ENCODE results near the gene SLC25A52.
"Not testable (repeated sequence)": the region's sequence is repeated elsewhere in the genome, so short reads cannot be mapped to it uniquely, and the experiment has no call there.

Gene SLC25A52

DNA sequence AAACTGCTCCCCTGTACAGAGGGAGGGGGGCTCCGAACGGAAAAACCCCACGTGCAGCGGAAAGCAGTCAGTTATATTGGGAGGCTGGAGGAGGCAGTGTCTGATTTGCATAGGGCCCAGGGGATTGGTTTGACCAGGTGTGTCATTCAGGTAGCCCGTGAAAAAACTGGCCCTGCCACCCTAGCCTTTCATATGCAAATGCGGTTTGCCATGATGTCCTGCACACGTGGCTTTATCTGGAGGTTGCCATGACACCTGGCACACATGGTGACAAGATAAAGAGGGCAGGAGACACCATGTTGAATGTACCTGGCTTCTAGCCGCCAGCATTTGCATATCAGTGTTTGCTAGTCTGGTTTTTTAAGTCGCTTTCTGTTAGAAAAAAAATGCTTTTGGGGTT, 20.5 kb downstream of the SLC25A52 start:
- DNase-seq (ENCODE audit: low read depth in 2 of 2) = no peak

DNA sequence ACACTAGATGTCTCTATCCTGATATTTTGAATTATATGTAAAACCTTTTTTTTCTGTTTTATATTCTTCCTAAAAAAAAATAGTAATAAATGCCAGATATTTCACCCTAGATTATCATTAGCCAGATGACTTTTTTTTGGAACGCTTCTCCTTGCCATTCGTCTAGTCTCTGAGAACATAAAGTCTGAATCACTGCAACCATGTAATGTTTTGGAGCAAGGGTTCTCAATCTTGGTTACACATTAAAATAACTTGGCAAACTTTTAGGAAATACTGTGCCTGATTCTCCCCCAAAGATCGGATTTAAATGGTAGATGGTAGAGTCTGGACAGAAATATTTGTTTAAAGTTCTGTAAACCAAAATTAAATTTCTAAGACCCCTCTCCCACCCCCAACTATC, 21.0 kb downstream of the SLC25A52 start:
- DNase-seq (ENCODE audit: low read depth in 2 of 2) = no peak

DNA sequence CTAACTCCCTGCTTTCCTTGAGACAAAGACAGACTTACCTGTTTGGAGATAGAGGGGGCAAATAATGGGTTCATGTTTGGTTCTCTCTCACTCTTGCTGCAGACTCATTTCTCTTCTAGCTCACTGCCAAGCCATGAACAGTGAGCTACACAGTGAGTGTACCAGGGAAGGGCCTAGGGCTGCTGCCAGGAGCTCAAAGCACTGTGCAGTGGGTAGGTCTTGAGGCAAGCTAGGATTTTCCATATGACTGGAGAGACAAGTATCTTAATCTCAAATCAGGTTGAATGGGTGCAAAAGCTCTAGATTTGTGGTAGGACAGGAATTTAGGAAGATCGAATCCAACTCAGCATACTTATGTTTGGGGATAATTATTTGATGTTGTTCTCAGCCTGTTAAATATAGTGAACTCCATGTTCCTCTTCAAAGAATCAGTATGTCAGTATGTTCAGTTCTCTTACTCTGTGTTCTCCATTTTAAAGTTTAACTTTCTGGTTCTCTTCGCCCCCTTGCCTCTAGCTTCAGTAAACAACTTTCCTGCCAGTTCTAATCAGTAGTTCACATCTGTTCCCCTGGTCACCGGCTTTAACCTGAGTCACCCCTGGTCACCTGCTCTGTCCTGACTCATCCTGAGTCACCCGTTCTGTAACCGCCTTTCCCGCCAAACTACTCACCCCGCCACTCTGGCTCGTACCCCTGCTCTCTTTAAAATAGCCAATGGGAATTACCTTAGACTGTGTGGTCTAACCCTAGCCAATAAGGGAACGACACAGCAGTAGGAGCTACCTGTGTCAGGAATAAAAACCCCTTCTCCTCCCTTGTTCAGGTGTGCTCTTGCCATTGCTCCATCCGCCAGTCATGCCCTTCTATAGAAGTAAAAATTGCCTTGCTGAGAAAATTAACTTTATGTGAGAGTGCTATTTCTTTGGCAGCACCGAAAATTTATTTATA, 21.9 kb downstream of the SLC25A52 start:
- no peak for DNase-seq (ENCODE audit: low read depth in 2 of 2)

DNA sequence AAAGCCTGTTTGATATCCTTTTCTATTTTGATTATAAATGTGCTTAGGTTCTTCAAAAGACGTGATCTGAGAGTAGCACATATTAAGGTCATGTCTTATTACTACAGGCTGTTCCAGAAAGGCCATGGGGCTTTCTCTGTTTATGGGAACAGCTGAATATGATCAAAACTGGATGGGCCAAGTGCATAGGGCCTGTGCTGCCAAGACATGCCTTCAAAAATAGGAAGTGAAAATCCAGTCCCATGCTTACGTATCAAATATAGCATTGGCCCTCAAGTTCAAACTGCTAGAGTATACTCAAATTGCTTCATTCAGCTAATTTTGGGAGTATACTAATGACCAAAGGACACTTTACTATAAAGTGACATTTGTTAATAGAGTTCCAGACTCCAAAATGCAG, 24.1 kb downstream of the SLC25A52 start:
- no peak for DNase-seq (ENCODE audit: low read depth in 2 of 2)

DNA sequence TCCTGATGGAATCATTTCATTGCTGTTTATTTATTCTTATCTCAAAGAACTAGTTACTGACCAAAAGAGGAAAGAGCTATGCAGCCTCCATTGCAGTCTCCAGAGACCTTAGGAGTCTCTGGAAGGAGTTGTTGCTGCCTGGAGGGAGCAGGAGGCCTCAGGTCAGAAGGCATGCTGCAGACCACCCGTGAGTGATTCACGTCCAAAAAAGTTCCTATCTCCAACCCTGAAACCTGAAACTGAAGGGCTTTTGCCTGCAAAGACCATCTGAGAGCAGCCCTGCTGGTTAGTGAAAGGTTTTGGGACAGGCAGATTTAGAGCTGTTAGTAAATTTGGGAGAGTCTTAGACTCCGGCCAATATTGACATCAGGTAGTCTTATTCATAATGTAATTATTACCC, 29.1 kb downstream of the SLC25A52 start:
- no peak for DNase-seq (ENCODE audit: low read depth in 2 of 2)

DNA sequence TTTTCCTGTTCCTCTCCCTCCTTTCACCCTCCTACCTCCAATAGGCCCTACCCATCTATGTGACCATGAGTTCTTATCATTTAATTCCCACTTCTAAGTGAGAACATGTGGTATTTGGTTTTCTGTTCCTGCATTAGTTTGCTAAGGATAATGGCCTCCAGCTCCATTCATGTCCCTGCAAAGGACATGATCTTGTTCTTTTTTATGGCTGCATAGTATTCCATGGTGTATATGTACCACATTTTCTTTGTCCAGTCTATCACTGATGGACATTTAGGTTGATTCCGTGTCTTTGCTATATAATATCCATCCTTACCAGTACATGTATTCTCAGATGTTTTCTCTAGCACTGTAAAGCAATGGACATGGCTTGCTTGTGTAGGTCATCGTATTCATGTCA, 31.5 kb downstream of the SLC25A52 start:
- DNase-seq (ENCODE audit: low read depth in 2 of 2) = not testable (repeated sequence)

DNA sequence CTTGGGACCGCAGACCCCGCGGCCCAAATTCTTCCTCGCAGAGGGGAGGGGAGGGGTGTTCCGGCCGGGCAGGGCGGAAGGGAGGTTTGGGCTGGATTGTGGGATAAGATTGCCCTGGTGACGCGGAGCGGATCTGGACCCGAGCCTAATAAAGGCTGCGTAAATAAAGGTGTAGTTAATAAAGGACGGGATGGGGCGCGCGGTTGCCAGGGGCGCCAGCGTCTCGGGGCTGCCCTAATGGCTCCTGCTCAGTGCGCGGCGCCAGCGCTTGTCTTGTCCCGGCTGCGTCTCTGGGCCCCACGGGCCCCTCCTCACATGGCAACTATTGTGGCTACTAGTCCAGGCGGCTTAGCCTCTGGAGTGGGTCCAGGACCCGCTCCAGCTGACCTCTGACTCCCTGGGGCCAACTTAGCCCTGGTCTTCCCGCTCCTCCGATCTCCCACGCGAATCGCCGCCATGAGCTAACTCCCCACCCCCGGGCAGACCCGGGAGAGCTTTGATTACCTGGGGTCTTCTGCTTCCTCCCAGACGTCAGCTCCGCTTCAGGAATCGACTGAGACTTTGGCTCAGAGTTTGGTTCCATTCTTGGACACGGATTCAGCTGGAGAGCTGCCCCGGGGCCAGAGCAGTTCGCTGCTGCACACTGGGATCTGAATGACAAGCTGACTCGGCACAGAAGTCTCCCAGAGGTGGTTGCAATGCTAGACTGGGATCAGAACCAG, 36.5 kb downstream of the SLC25A52 start:
- DNase-seq (ENCODE audit: low read depth in 2 of 2) = no peak

DNA sequence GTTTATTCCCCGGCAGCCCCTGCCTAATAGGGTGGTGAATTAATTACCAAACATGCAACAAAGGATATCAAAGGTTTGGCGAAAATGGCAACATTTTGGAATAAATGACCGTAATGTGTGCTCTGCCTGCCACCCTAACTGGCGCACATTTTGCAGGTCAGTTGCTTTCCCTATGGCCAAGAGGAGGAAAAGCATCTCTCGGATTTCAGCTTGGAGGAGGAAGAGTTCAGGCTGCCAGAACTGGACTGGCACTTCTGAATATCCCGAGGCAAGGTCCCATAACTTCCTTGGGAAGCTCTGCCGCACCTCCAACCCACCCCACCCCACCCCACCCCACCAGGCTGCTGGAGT, 37.1 kb downstream of the SLC25A52 start:
- DNase-seq (ENCODE audit: low read depth in 2 of 2) = no peak

DNA sequence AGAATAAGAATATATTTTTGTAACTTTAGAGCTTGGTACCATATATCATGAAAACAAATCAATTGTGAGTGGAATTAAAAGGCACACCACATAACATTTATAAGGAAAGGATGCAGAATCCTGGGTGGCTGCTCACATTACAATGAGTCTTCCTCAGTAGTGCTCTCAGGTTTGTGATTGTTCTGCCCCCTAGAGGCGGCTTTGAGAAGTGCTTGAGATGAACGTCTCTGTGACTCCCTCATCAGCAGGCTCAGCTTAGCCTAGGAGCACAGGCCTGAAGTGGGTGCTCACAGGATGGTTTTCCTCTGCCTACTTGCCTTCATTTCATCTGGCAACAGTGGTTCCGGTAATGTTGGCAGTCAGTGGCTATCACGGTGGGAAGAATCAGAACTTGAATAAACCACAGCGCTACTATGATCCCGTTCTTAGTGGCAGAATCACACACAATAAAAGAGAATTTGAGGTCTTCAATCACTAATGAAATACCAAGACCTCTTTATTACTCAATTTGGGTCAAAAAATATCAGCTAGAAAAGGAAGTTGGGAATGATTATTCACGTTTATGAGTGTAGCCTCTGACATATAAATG, 38.2 kb downstream of the SLC25A52 start:
- DNase-seq (ENCODE audit: low read depth in 2 of 2) = peak; percentile 38 to 46

DNA sequence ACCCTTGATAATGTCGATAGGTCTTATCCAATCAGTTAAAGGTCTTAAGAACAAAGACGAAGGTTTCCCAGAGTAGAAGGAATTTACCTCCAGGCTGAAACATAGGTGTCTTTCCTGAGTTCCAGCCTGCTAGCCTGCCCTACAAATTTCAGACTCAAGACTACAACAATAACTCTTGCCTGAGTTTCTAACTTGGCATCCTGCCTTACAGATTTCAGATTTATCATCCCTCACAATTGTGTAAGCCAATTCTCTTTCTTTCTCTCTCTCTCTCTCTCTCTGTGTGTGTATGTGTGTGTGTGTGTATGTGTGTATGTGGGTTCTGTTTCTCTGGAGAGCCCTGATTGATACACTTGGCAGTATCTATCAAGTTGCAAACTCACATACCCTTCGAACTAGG, 39.1 kb downstream of the SLC25A52 start:
- DNase-seq (ENCODE audit: low read depth in 2 of 2) = no peak

DNA sequence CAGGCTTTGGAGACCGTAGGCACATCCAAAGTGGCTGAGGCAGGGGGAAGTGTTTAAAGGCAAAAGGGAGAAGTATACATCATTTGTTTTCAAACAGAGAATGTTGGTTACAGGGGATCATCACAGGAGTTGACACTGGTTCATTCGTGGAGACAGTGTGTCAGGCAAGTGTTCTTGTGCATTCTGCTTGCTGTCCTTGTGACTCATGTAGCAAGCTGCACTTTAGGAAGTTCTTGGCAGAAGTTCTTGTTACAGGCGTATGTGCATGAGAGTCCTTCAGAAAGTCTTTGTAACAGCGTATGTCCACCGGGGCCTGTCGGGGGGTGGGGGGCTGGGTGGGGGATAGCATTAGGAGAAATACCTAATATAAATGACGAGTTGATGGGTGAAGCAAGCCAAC, 39.8 kb downstream of the SLC25A52 start:
- no peak for DNase-seq (ENCODE audit: low read depth in 2 of 2)

DNA sequence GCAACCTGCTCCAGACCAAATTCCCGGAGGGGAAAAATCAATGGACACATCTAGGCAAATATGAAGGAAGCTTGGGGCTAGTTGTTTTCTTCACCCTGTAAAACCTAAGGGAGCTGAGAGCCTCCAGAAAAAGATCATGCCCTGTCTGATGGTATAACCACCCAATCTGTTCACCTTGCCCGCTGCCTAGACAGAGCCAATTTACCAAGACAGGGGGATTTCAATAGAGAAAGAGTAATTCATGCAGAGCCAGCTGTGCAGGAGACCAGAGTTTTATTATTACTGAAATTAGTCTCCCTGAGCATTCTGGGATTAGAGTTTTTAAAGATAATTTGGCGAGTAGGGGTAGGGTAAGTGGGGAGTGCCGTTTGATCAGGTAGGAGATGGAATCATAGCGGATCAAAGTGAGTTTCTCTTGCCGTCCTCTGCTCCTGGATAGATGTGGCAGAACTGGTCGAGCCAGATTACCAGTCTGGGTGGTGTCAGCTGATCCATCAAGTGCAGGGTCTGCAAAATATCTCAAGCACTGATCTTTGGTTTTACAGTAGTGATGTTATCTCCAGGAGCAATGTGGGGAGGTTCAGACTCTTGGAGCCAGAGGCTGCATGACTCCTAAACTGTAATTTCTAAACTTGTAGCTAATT, 41.2 kb downstream of the SLC25A52 start:
- DNase-seq (ENCODE audit: low read depth in 2 of 2) = no peak

DNA sequence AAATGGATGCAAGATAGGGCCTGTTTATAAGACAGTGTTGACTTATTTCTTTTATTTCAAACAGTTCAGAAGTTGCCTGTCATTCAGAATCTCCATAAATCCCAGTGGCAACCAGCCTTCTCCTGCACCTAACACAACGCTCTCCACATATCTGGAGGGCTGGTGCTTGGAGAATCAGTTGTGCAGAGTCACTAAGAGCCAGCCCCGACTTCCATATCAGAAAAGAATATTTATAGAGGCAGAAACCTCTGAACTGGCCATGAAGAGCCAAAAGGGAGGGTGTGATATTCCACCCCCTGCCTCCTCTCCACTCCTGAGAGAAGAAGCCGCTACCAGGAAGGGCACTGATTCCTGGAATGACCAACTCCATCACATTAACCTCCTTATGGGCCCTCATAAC, 42.3 kb downstream of the SLC25A52 start:
- no peak for DNase-seq (ENCODE audit: low read depth in 2 of 2)

DNA sequence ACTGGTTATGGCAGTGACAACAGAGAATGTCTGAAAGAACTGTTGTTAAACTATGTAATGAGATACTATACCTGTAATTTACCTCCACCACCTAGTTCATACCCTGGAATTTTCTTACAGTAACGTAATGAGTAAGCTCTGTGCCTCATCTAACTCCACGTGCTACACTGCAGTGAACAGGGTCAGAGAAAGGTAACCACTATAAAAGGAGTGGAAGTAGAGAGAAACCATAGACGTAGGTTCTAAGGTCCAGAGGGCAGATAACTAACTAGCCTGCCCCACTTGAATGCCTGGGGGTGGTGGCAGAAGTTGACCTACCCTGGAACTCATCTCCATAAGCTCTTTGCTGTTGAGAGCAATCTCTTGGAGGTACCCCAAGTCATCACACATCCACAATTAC, 44.3 kb downstream of the SLC25A52 start:
- DNase-seq (ENCODE audit: low read depth in 2 of 2) = no peak

DNA sequence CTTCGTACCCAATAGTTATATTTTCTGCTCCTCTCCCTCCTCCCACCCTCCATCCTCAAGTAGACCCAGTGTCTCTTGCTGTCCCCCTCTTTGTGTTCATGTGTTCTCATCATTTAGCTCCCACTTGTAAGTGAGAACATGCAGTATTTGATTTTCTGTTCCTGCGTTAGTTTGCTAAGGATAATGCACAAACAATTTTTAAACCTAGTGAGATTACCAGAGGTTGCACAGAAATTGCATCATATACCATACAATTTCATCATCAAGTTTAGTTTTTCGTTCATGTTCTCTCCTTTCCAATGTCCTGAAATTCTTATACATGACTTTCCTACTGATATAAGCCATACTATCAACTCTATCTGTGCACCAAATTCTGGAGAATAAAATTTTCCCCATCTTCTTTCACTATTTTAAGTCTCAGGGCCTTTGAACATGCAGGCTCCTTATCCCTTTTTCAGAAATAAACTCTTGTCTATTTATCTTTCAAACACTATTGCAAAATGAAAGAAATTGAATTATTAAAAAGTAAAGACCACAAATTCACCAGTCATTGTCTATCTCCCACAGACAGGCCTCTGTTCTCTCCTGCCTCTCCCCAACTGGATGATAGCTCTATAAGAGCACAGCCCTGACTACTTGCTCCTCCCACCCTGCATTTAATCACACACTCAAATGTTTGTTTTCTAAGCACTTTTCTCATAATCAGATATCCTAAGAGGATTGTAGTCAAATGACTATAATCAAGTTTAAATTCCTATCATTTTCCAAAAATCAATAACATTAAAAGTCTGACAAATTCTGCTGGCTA, 49.1 kb downstream of the SLC25A52 start:
- DNase-seq (ENCODE audit: low read depth in 2 of 2) = no peak

DNA sequence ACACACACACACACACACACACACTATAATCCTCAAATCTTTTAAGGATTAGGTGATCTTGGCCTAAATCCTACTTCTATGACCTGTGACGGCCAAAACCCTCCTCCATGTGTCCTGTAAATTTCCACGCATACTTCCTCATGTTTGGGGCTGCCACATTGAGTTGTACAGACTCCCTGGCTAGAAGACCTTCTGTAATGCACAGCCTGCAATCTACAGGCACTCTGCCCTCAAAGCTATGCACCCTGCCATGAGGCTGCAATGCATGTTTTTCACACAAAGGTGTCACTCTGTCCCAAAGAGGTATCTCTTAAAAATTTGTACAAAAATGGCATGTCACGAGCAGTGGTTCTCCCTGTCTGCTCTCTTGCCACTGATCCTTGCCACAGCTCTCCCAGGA, 49.9 kb downstream of the SLC25A52 start:
- no peak for DNase-seq (ENCODE audit: low read depth in 2 of 2)
